Dedifferentiated amniotic fluid mesenchymal stem cell (primary cell): Measurements from ENCODE around the gene IFNGR1.
"Not testable (repeated sequence)": the region's sequence is repeated elsewhere in the genome, so short reads cannot be mapped to it uniquely, and the experiment has no call there.

Experiments used
- DNase-seq: peaks from one replicate; pipeline ENCODE4 v3.0.0-alpha.2; 2016; ENCODE audit errors: extremely low spot score

IFNGR1 gene

DNA sequence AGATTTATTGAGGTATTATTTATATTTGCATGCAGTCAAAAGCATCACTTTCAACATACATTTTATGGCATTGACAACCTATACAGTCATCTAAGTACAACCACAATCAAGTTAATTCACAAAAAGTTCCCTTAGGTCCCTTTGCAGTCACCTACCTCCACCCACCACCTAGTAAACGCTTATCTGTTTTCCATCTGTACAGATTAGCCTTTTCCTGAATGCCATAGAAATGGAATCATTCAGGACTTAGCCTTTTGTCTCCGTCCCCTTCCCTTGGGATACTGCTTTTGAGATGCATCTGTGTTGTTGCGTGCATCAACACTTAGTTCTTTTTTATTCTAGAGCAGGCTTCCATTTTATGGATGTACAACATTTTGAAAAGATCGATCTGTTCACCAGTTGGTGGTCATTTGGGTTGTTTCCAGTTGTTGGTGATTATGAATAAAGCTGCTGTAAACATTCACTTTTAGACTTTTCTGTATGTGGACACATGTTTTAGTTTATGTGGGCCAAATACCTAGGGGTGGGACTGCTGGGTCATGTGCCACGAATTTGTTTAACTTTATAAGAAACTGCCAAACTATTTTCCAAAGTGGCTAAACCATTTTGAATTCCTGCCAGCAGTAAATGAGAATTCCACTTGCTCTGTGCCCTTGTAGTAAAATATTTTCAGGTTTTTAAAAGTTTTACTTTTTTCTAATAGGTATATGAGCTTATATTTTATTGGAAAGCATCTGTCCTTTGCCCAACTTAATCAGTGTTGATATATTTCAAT, 17.6 kb upstream of the IFNGR1 start:
- DNase-seq, result peak; percentile 32

DNA sequence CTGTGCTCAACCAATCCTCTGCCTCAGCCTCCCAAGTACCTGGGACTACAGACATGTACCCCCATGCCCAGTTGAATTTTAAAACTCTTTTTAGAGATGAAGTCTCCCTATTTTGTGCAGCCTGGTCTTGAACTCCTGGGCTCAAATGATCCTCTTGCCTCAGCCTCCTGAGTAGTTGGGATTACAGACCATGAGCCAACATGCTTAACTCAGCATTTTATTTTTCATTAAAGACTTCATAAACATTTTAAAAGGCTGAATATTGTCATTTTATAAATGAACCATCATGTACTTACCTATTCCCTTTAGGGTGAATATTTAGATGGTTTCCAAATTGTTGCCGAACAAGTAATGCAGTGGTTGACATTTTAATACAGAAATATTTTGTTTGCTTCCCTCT, 16.5 kb upstream of the IFNGR1 start:
- no peak for DNase-seq

DNA sequence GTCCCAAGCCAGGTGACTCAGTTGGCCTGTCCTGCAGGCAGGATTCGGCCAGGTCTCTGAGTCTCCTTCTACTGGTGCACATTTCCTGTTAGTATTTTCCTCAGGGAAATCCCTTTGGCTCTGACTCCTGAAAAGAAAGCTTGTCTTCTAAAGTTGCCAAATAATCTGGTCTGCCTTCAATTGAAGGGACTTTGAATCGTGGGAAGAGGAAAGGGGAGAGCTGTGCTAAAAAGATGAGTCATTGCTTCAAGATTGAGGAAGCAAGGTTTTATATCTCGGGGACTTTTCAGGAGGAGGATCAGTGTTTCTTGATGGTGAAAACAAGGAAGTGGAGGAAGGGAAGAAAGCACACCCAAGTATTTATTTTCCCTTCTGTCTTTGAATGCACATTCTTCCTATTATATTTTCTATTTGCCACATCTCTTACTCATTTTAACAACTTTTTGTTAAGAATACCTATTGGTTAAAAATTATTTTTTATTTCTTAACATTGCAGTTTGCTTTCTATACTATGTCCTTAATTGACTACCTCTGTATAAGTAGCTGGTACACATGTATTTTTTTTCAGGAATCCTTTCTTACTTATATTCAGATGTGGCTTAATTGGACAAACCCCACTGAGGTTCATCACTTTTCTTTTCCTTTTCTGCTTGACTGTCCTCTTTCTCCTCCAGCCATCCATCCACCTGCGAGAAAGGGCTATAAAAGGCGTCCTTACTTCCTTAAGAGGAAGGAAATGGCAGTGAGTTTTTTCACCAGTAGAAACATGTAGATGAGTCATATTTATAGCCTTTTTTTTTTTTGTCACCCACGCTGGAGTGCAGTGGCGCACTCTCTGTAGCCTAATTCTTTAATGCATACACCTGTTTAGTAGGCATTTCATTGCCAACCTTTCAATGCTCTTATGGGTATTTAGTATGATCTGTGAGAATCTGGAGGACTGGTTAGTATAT, 15.0 kb upstream of the IFNGR1 start:
- peak; percentile 89 for DNase-seq

DNA sequence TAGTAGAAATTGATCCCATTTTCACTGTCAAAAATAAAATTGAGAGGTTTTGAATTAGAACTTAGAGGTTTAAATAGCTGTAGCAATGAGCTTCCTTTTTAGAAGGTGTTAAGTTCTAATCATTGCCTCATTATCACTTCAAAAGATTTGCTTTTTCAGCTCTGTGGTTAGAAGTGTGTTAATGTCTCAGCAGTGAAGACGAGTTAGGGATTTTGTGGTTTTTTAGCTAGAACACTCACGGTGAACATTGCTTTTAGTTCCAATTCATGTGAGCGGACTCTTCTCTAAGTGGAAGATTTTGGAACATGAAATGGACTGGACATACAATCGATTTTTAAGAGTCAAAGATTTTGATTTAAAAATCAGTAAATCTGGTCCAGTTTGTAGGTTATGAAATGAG, 12.7 kb upstream of the IFNGR1 start:
- DNase-seq, result no peak

DNA sequence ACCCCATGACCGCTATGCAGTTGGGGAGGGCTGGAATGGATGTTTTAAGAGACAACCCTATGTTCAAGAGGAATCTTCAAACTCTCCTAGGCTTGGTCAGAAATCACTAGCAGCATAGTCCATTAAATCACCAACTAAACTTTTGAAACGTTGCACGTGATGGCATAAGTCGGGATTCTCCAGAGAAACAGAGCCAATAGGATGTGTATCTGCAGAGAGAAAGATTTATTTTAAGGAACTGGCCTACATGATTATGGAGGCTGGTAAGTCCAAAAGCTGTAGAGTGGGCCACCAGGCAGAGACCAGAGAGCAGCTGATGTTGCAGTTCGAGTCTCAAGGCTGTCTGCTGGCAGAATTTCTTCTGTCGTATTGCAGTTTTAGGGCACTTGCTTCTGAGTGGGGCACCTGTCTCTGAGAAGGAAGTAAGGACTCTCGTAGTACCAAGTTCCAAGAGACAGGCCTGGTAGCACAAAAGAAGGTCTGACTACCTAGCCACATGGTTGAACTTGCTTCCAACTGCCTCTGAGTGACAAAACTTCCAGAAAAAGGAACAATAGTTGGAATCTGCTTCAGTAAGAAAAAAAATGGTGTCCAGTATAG, 11.9 kb upstream of the IFNGR1 start:
- no peak for DNase-seq

DNA sequence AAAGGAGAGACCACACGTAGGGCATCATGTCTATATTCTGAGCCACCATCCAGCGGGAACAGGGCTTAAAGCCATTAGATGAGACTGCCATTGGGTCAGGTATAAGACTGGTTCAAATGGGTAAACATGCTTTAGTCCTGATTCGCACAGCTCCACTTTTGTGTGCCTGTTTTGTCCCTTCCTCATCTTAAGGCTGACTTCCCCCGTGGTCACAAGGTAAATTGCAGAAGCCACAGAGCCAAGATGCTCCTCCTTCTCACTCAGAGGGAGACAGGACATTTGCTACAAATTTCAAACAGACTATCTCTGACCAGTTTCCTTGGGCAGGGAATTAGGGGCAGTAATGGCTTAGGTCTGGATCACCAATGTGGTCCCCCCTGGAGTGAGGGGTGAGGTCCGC, 11.4 kb upstream of the IFNGR1 start:
- no peak for DNase-seq

DNA sequence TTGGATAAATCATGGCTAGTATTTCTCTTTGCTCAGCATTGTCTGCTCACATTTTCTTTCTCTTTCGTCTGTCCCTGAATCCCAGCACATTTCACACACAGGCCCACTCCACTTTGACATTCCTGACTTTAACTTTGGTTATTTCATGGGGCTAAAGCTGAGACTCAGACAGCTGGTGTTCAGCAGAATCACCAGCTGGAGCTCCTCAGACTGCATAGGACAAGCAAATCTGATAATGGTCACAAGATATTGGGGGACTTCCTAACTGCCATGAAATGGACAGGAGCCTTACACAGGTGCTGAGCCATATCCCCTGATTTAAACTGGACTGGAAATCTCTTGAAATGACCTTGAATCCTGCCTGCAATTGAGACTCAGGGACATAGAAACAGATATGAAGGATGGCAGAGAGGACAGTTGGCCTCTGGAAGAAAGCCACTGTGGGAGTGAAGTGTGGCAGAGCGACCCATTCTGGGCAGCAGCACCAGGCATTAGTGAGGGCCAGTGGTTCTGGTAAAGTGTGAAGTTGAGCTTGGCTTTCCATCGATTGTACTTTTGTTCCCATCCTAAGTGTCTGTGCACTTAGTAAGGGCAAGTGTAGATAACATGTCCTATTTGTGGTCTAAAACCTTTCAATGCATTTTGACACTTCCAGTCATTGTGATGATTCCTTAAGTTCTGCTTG, 10.0 kb upstream of the IFNGR1 start:
- no peak for DNase-seq

DNA sequence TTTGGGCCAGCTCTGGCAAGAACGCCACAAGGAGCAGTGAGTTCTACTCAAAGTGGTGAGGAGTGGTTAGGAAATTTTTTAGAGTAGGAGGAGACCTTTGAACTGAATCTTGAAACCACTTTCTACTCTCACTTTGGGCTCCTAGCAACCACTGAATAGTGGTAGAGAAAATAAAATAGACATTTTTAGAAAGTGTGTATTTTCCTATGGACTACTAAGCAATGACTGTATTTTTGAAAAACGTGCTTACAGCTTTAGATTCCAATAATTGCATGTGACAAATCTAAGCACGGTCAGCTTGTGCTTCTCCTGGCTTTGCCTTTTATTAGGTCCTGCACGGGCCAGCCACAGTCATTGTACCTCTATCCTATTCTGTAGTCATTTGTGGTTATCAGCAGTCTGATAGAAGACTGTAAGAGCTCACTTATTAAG, 8.7 kb upstream of the IFNGR1 start:
- no peak for DNase-seq

DNA sequence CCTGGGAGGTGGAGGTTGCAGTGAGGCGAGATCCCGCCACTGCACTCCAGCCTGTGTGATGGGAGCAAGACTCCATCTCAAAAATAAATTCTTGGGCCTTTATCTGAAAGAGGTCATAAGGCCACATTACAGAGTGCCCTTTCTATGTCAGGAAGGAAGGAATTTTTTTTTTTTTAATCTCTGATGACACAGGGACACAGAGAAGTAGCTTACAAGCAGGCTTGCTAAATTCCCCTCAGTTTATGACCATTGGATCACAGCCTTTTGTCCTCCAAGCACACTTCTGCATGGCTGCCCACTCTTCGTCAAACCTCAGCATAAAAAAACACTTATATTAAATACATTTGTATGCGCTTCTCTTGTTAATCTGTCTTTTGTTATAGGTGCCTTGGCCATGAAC, 7.5 kb upstream of the IFNGR1 start:
- no peak for DNase-seq

DNA sequence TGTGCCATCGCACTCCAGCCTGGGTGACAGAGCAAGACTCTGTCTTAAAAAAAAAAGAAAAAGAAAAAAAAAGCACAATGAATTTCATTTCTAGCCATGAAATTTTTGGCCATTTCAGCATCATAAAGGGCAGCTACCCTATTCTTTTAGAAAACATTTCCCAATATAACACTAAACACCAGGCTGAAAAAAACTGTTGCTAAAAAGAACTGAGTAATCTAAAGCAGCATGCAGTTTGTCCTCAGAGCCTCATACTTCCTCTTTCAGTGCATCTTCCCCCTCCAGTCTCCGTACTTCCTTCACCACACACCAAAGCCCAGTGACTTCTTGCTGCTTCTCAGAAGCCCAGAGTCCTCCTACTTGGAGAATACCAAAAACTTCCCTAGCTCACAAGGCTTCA, 5.6 kb upstream of the IFNGR1 start:
- no peak for DNase-seq

DNA sequence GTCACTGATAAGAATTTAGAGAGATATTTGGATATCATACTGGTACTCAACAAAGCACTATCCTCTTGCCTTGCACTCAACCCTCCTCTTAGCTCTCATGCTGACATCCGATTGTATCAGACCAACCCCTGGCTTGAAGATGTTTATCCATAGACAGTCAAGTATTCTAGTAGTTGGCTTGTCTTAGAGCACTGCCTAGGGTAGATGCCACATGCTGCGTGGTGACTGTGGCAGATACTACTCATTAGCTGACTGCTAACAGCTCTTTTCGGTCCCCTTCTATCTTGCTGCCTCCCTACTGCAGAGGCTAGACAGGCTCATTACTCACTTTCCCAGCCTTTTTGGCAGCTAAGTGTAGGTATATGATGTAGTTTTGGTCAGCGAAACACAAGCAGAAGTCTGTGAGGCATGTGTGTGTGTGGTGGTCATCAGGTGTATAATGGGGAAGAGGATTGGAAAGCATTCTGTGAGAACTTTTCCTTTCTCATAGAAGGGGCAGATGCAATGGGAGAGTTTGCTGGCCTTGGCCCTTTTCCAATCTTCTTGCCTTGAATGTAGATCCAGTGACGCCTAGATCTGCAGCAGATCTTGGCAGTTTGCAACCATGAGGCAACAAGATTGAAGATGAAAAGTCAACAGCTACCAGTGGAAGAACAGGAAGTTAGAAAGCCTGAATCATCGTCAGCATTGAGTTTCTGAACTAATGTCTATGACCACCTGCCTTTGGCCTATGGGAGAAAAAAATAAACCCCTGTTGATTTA, 4.4 kb upstream of the IFNGR1 start:
- no peak for DNase-seq

DNA sequence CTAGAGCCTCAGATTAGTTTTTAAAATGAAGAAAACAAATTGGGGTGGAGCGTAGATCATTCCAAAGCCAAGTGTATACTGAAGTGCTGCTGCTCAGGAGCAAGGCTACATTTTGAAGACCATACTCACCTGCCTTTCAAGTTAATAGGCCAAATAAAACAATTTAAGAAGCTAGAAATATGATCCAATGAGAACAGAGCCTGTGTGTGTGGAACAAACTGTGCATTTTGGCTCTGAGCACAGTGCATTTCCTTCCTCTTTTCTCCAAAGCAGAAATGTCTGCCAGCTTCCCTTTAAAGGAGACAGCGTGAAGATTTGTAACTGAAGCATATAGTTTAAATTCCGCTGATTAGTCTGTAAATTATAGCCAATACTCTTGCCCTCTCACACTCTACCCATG, 3.2 kb upstream of the IFNGR1 start:
- DNase-seq, result no peak

DNA sequence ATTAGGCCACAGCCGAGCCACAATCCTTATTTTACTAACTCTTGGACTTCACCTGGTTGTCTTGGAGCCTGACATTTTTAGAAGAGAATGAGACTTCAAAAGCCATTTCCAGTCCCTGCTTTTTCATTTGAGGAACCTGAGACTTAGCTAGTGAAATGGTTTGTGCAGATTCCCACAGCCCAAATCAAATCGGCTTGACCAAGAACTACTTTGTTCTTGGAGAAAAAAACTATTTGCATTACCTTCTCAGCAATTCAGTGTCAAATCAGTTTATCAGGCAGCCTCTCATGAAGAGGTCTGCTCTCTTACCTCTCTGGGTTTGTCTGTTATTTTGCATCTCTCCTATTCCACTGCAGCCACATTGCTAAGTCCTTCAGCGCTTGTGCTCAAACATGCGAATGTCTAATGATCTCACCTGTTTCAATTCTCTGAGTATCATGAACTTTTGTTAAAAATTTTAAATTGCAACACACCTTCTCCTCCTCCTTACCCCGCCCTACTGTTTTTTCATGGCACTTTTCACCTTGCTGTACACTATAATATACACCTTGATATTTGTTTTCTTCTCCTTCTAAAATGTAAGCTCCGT, 573 bp upstream of the IFNGR1 start:
- DNase-seq, result no peak

DNA sequence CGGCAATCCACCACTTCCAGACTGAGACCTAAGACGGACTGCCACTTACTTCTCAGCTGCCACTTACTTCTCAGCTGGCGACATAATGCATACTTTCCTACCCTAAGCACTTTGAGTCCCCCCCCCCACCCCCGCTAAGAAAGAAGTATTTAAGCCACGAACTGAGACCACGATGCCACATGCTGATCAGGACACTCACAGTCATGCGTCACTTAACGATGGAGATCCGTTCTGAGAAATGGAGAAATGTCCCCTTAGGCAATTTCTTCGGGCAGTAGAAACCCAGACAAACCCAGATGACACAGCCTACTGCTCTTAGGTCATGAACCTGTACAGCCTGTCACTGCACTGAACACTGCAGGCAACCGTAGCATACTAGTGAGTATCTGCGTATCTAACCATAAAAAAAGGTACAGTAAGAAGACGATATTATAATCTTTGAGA, 690 bp downstream of the IFNGR1 start:
- peak; percentile 37 for DNase-seq

DNA sequence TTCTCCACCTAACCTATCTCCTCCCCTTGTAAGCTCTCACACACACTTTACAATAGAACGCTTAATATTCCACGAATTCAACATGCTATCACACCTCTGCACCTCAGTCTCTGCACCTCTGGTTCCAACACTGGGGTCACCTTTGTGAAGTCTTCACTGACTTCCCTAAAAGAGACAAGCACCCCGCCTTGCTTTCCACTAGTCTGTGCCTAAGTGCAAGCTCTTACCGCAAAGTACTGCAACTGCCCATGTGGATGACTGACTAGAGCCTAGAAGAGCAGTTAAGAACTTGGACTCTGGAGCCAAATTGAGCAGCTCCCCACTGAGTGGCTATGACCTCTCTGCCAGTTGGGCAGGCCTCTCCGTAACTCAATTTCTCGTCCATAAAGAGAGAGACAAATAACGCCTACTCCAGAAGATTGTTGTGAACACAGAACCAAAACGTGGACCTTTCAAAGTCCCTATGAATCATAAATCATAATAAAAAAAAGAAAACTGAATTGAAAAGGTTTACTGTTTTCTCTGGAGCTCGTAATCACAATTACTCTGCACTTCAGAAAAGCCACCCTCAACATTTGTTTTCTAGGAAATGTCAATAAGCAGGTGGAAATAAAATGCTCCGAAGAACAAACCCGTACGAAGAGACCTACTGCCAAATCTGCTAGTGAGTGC, 1.2 kb downstream of the IFNGR1 start:
- DNase-seq, result no peak

DNA sequence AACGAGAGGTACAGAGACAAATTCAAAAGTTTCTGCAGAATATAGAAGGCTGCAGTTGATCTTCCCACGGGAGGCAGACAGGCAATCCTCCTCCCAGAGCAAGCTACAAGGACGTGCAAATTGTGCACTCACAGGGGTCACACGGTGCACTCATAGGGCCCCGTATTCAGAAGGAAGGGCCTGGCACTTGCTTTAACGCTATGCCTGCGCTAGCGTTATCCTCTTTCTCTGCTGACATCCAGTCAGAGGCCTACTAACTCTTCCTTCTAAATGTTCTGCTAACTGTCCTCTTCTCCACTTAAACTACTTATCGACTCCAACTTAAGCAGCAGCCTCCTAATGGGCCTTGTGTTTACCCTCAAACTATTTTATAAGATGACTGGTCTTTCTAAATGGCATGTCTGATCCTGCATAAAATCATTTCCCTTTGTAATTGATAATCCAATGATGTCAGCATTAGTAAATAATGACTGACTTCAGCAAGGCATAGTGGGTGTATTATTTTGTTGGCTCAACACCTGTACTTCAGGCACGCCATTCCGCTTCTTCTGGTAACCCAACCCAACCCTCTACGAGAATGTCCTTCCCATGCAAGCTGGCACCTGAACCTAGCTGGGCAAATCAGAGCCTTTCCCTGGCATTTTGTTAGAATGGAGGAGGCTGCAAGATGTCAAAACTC, 2.2 kb downstream of the IFNGR1 start:
- no peak for DNase-seq

DNA sequence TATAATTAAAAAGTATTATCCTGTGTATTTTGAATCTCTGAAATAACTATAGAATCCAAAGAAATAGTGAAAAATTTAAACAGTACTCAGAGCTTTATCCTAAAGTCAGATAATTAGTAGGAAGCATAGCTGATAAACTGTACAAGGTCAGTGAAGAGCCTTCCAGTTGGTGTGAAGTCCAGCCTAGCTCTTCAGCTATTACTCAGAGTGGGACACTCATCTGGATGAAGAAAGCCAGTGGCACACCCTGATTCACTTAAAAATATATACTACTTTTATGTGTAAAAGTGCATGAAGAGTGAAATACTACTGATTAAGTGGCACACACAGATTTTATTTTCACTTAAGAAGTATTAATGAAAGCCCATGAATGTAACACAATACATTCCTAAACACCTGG, 3.1 kb downstream of the IFNGR1 start:
- DNase-seq, result no peak

DNA sequence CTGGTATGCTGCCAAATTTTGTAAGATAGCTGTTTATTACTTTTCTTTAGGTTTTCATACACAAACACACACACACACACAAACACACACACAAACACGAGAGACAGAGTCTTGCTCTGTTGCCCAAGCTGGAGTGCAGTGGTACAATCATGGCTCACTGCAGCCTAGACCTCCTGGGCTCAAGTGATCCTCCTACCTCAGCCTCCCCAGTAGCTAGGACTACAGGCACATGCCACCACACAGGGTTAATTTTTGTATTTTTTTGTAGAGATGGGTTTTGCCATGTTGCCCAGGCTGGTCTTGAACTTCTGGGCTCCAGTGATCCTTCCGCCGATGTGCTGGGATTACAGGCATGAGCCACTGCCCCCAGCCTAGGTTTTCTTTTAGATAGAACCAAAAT, 3.6 kb downstream of the IFNGR1 start:
- DNase-seq, result not testable (repeated sequence)

DNA sequence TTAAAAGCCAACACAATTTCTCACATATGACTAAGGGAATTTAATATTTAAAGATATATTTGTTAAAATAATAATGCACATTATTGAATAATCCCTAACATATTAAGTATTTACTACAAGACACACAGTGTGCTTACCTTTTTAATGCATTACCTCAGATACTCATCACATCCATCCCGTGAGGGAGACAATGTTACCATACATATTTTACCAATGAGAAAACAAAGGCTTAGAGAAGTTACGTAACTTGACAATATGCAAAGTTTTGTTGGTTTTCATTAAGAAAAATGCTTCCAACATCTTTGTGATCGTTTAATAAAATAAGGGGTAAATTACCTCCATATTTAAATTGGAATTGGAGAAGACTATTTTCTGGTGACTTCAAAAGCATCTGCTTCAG, 4.3 kb downstream of the IFNGR1 start:
- no peak for DNase-seq

DNA sequence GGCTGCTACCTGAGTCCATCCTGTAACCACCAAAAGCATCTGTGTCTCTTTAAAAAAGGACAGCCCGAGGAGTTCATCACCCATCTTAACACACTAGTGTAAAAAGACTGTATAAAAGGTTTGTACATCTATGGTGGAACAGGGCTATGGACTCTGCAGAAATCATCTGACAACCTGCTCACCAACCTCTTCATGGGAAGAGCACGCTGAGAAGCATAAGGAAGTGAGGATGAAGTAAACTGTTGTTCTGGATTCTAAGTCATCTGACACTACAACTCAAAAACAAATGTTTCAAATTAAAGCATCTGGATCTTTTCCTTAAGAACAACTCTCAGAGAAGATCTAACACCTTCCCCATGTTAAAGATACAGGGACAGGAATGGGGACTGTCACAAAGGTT, 5.4 kb downstream of the IFNGR1 start:
- DNase-seq, result no peak
